ENCODE results near the gene ABCE1.
A peak's percentile ranks its signal among the peaks of the same experiment; 100 is the strongest.

Gene ABCE1

GRCh38 chr4:145083891-145084605 lies 14.1 kb upstream of the ABCE1 start:
- TF ChIP-seq POLR2A (IDR thresholded peaks at IDR 0.05; ENCODE audit: low read length) (no peak), GATA1 (IDR thresholded peaks at IDR 0.05; ENCODE audit: low read depth, low read length) (no peak)
- peak in 1 of 2 experiments; percentile 41 for DNase-seq

GRCh38 chr4:145090380-145090779 lies 7.7 kb upstream of the ABCE1 start:
- TF ChIP-seq POLR2A (IDR thresholded peaks at IDR 0.05; ENCODE audit: low read length) (no peak), GATA1 (IDR thresholded peaks at IDR 0.05; ENCODE audit: low read depth, low read length) (no peak)
- no peak for DNase-seq

GRCh38 chr4:145093638-145094037 lies 4.5 kb upstream of the ABCE1 start:
- TF ChIP-seq GATA1 (IDR thresholded peaks at IDR 0.05; ENCODE audit: low read depth, low read length) = no peak
- TF ChIP-seq POLR2A (IDR thresholded peaks at IDR 0.05; ENCODE audit: low read length) = no peak
- DNase-seq = peak; percentile 5 to 7

GRCh38 chr4:145097331-145097820 lies 735 bp upstream of the ABCE1 start:
- TF ChIP-seq POLR2A (IDR thresholded peaks at IDR 0.05; ENCODE audit: low read length) = no peak
- TF ChIP-seq GATA1 (IDR thresholded peaks at IDR 0.05; ENCODE audit: low read depth, low read length) = no peak
- peak; percentile 63 to 73 for DNase-seq

- peak; percentile 79 to 82 for DNase-seq
- TF ChIP-seq GATA1 (IDR thresholded peaks at IDR 0.05; ENCODE audit: low read depth, low read length) (no peak), POLR2A (IDR thresholded peaks at IDR 0.05; ENCODE audit: low read length) (no peak)
These were observed 545 bp downstream of the ABCE1 start for GRCh38 chr4:145098675-145099037.

- peak; percentile 2 to 33 for DNase-seq
- TF ChIP-seq GATA1 (IDR thresholded peaks at IDR 0.05; ENCODE audit: low read depth, low read length) = no peak
- TF ChIP-seq POLR2A (IDR thresholded peaks at IDR 0.05; ENCODE audit: low read length) = no peak
These were observed 1.5 kb downstream of the ABCE1 start for GRCh38 chr4:145099653-145100052.

- no peak for DNase-seq
- TF ChIP-seq GATA1 (IDR thresholded peaks at IDR 0.05; ENCODE audit: low read depth, low read length) (no peak), POLR2A (IDR thresholded peaks at IDR 0.05; ENCODE audit: low read length) (no peak)
These were observed 3.0 kb downstream of the ABCE1 start for GRCh38 chr4:145101091-145101490.

GRCh38 chr4:145102619-145103018 lies 4.5 kb downstream of the ABCE1 start:
- DNase-seq = peak in 1 of 2 experiments; percentile 21
- no peak for TF ChIP-seq GATA1 (IDR thresholded peaks at IDR 0.05; ENCODE audit: low read depth, low read length)
- TF ChIP-seq POLR2A (IDR thresholded peaks at IDR 0.05; ENCODE audit: low read length) = no peak

GRCh38 chr4:145103496-145103895 lies 5.4 kb downstream of the ABCE1 start:
- TF ChIP-seq POLR2A (IDR thresholded peaks at IDR 0.05; ENCODE audit: low read length) = no peak
- TF ChIP-seq GATA1 (IDR thresholded peaks at IDR 0.05; ENCODE audit: low read depth, low read length) = no peak
- DNase-seq = no peak

- TF ChIP-seq GATA1 (IDR thresholded peaks at IDR 0.05; ENCODE audit: low read depth, low read length) (no peak), POLR2A (IDR thresholded peaks at IDR 0.05; ENCODE audit: low read length) (no peak)
- no peak for DNase-seq
These were observed 9.0 kb downstream of the ABCE1 start for GRCh38 chr4:145107126-145107525.

- no peak for DNase-seq
- TF ChIP-seq GATA1 (IDR thresholded peaks at IDR 0.05; ENCODE audit: low read depth, low read length) = no peak
- no peak for TF ChIP-seq POLR2A (IDR thresholded peaks at IDR 0.05; ENCODE audit: low read length)
These were observed 10.0 kb downstream of the ABCE1 start for GRCh38 chr4:145108128-145108527.

- DNase-seq = no peak
- TF ChIP-seq GATA1 (IDR thresholded peaks at IDR 0.05; ENCODE audit: low read depth, low read length) (no peak), POLR2A (IDR thresholded peaks at IDR 0.05; ENCODE audit: low read length) (no peak)
These were observed 27.3 kb downstream of the ABCE1 start for GRCh38 chr4:145125396-145125795.

GRCh38 chr4:145130130-145130529 lies 32.0 kb downstream of the ABCE1 start:
- no peak for TF ChIP-seq GATA1 (IDR thresholded peaks at IDR 0.05; ENCODE audit: low read depth, low read length)
- no peak for TF ChIP-seq POLR2A (IDR thresholded peaks at IDR 0.05; ENCODE audit: low read length)
- no peak for DNase-seq

- DNase-seq = no peak
- TF ChIP-seq POLR2A (IDR thresholded peaks at IDR 0.05; ENCODE audit: low read length) (no peak), GATA1 (IDR thresholded peaks at IDR 0.05; ENCODE audit: low read depth, low read length) (no peak)
These were observed 32.8 kb downstream of the ABCE1 start for GRCh38 chr4:145130788-145131399.

GRCh38 chr4:145131848-145132247 lies 33.7 kb downstream of the ABCE1 start:
- DNase-seq = no peak
- no peak for TF ChIP-seq POLR2A (IDR thresholded peaks at IDR 0.05; ENCODE audit: low read length)
